A549 (cell line): ENCODE measurements around the gene SEPTIN11.

Experiments
- CTCF ChIP-seq: fragments of >200 bp; sonication (Bioruptor Twin); formaldehyde crosslinking; IDR thresholded peaks from 3 replicates; pipeline ENCODE4 v1.5.1; 2016
- E2F6 ChIP-seq: IDR thresholded peaks from 2 replicates; pipeline ENCODE4 v1.6.1; 2012; ENCODE audit warnings: low read depth, borderline replicate concordance
- EHMT2 ChIP-seq: fragments of 200-600 bp; sonication (generic); IDR thresholded peaks from 2 replicates; pipeline ENCODE4 v1.6.1; 2016; ENCODE audit warnings: antibody characterized with exemption, low read depth, mild to moderate bottlenecking, moderate library complexity
- ELK1 ChIP-seq: fragments of 150-350 bp; IDR thresholded peaks from 2 replicates; pipeline ENCODE4 v1.6.1; 2014; ENCODE audit warnings: low read depth, mild to moderate bottlenecking, low read length
- EP300 ChIP-seq, 2 experiments: fragments of >200 bp; sonication (Bioruptor Twin); formaldehyde crosslinking; IDR thresholded peaks; 2 replicates in 1 of 2; 3 replicates in 1 of 2; pipeline ENCODE4 v1.6.1; 2016 to 2017
- GATA3 ChIP-seq: IDR thresholded peaks from 2 replicates; pipeline ENCODE4 v1.6.1; 2012; ENCODE audit warnings: borderline replicate concordance
- KDM1A ChIP-seq: fragments of 200-600 bp; sonication (generic); IDR thresholded peaks from 2 replicates; pipeline ENCODE4 v1.6.1; 2016; ENCODE audit warnings: low read depth, mild to moderate bottlenecking
- MYC ChIP-seq: IDR thresholded peaks from 2 replicates; pipeline ENCODE4 v1.6.1; 2012; ENCODE audit warnings: mild to moderate bottlenecking, inconsistent platforms, low read length, improper control_type of control experiment, borderline replicate concordance
- PHF8 ChIP-seq: fragments of 200-600 bp; sonication (generic); IDR thresholded peaks from 2 replicates; pipeline ENCODE4 v1.6.1; 2016; ENCODE audit warnings: low read depth, mild to moderate bottlenecking, antibody characterized with exemption, moderate library complexity, borderline replicate concordance
- POLR2A ChIP-seq: IDR thresholded peaks from 2 replicates; pipeline ENCODE4 v1.6.1; 2012; ENCODE audit warnings: mild to moderate bottlenecking, low read length
- RAD21 ChIP-seq, 2 experiments: fragments of >200 bp in 1 of 2; sonication (Bioruptor Twin) in 1 of 2; formaldehyde crosslinking in 1 of 2; IDR thresholded peaks in 1 of 2; conservative IDR thresholded peaks in 1 of 2; 2 replicates in 1 of 2; 3 replicates in 1 of 2; pipeline ENCODE4 v1.6.1; 2012 to 2018; ENCODE audit warnings: inconsistent platforms in 1 of 2
- REST ChIP-seq: fragments of 200-600 bp; sonication (generic); IDR thresholded peaks from 2 replicates; pipeline ENCODE4 v1.6.1; 2016; ENCODE audit warnings: antibody characterized with exemption, mild to moderate bottlenecking, moderate library complexity
- RNF2 ChIP-seq: fragments of 200-600 bp; sonication (generic); IDR thresholded peaks from 2 replicates; pipeline ENCODE4 v1.6.1; 2016; ENCODE audit warnings: low read depth, mild to moderate bottlenecking, antibody characterized with exemption, moderate library complexity, borderline replicate concordance

GRCh38 chr4:76982638-76983584 is 33.4 kb downstream of the SEPTIN11 start:
- TF ChIP-seq EHMT2 (no peak), E2F6 (no peak), REST (no peak), RAD21 (conservative IDR thresholded peaks at IDR 0.05 in 1 of 2, IDR thresholded peaks at IDR 0.05 in 1 of 2) (no peak), GATA3 (no peak), CTCF (no peak), RNF2 (no peak), POLR2A (no peak), EP300 (IDR thresholded peaks at IDR 0.05) (no peak), MYC (no peak), KDM1A (no peak), PHF8 (no peak), ELK1 (no peak)
